ENCODE results near the gene KIAA0232.

DNA sequence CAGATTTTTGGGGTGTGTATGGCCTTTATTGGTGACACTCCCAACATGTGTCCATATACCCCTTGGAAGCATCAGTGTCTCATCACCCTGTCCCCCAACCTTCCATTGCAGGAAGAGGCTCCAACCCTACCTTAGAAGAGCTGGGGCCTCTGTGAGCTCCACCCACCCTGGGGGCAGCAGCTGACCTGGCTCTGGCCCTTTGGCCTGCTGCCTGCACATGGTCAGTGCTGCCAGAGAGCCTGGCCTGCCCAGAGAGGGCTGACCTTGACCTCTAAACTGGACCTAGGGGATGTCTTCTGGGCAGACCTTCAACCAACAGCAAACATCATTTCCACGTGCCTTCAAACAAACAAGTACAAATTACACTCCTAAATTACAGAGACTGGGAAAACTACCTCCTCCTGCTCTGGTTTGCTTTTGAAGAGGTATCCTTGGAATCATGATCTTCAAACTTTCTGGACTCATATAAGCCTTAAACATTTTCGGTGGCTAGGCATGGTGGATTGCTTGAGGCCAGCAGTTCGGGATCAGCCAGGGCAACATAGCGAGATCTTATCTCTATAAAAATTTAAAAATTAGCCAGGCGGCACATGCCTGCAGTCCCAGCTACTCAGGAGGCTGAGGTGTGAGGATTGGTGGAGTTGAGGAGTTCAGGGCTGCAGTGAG, 27.3 kb upstream of the KIAA0232 start:
- TF ChIP-seq, protein P1, sequence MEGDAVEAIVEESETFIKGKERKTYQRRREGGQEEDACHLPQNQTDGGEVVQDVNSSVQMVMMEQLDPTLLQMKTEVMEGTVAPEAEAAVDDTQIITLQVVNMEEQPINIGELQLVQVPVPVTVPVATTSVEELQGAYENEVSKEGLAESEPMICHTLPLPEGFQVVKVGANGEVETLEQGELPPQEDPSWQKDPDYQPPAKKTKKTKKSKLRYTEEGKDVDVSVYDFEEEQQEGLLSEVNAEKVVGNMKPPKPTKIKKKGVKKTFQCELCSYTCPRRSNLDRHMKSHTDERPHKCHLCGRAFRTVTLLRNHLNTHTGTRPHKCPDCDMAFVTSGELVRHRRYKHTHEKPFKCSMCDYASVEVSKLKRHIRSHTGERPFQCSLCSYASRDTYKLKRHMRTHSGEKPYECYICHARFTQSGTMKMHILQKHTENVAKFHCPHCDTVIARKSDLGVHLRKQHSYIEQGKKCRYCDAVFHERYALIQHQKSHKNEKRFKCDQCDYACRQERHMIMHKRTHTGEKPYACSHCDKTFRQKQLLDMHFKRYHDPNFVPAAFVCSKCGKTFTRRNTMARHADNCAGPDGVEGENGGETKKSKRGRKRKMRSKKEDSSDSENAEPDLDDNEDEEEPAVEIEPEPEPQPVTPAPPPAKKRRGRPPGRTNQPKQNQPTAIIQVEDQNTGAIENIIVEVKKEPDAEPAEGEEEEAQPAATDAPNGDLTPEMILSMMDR (IDR thresholded peaks at IDR 0.05), result no peak
- no peak for TF ChIP-seq POLR2A (IDR thresholded peaks at IDR 0.05)
